Activated CD4-positive, alpha-beta T cell treated with anti-CD3 and anti-CD28 coated beads for 36 hours (primary cell): Measurements from ENCODE around the gene C1QTNF8. TPM values are rescaled to one million over a fixed set of nuclear protein-coding genes. Genes with fewer than 3 reads are reported as not detected.

Experiments
- ATAC-seq: fragments of 200-7000 bp; cut with Tn5 transposase; one replicate; pipeline ENCODE4 v1.10.0; 2021; ENCODE audit warnings: mild to moderate bottlenecking, moderate library complexity
- CTCF ChIA-PET: fragments of 350-600 bp; sonication (Branson Sonifier 250); formaldehyde crosslinking; loops from one replicate; lab custom pipeline; 2021; ENCODE audit warnings: antibody characterized with exemption; lab: Charles Lee
- POLR2A ChIA-PET: fragments of 350-600 bp; sonication (Branson Sonifier 250); formaldehyde crosslinking; loops from one replicate; lab custom pipeline; 2021; ENCODE audit warnings: antibody characterized with exemption, inconsistent platforms; lab: Charles Lee
- DNase-seq: peaks from one replicate; pipeline ENCODE4 v3.0.0-alpha.2; 2020
- H3K27ac Mint-ChIP-seq: one replicate; pipeline ENCODE4 v1.8.0; 2021; ENCODE audit warnings: mixed read lengths
- H3K27me3 Mint-ChIP-seq: one replicate; pipeline ENCODE4 v1.8.0; 2021; ENCODE audit warnings: mixed read lengths
- H3K36me3 Mint-ChIP-seq: one replicate; pipeline ENCODE4 v1.8.0; 2021; ENCODE audit warnings: low read depth, mixed read lengths
- H3K4me1 Mint-ChIP-seq: one replicate; pipeline ENCODE4 v1.8.0; 2021; ENCODE audit warnings: mixed read lengths
- H3K4me3 Mint-ChIP-seq: one replicate; pipeline ENCODE4 v1.8.0; 2021; ENCODE audit warnings: mild to moderate bottlenecking, moderate library complexity, mixed read lengths
- H3K9me3 Mint-ChIP-seq: one replicate; pipeline ENCODE4 v1.8.0; 2021; ENCODE audit warnings: low read depth, mixed read lengths
- intact Hi-C, 2 experiments: fragments of 100-400 bp; cut with DNase I in 1 of 2; cut with micrococcal nuclease in 1 of 2; formaldehyde crosslinking; loops; one replicate each; pipeline versions ENCODE4 v1.14.2 to v1.15.1; 2022 to 2024; cut with DNase I, micrococcal nuclease
- total RNA-seq, 2 experiments: library from RNA; stranded (reverse); gene quantifications; one replicate each; pipeline ENCODE4 v1.2.3, GENCODE V29; 2021

The C1QTNF8 gene
- total RNA-seq, 2 experiments from 2014 or later, result not detected

DNA sequence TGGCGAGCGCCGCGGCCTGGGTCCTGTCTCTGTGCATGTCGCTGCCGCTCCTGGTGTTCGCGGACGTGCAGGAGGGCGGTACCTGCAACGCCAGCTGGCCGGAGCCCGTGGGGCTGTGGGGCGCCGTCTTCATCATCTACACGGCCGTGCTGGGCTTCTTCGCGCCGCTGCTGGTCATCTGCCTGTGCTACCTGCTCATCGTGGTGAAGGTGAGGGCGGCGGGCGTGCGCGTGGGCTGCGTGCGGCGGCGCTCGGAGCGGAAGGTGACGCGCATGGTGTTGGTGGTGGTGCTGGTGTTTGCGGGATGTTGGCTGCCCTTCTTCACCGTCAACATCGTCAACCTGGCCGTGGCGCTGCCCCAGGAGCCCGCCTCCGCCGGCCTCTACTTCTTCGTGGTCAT is 16.7 kb downstream of the C1QTNF8 start:
- Mint-ChIP-seq H3K4me3 (no peak overlapping the region), H3K27me3 (peaks cover 12% of the 10 kb centered on the region), H3K36me3 (no peaks in the 10 kb centered on the region), H3K9me3 (no peaks in the 10 kb centered on the region), H3K27ac (no peak overlapping the region), H3K4me1 (no peaks in the 10 kb centered on the region)
- POLR2A ChIA-PET, result no interaction called here
- intact Hi-C loops, result no loop called here
- CTCF ChIA-PET, result no interaction called here
- DNase-seq (no peak), ATAC-seq (no peak)

DNA sequence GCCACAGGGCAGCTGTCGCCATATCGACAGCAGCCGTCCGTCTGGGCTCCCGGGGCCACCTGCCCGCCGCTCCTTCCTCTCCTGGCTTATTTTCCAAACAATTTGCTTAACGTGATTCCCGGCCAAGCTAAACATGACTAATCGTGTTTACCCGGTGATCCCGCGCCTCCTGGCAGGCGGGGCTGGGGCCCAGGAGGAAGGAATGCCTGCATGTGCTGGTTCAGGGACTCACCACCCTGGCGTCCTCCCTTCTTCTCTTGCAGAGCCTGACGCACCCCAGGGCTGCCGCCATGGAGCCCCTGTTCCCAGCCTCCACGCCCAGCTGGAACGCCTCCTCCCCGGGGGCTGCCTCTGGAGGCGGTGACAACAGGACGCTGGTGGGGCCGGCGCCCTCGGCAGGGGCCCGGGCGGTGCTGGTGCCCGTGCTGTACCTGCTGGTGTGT is 17.4 kb downstream of the C1QTNF8 start:
- no peak for ATAC-seq
- Mint-ChIP-seq H3K27me3 (peaks cover 9% of the 10 kb centered on the region), H3K4me1 (no peaks in the 10 kb centered on the region), H3K4me3 (no peak overlapping the region), H3K27ac (no peak overlapping the region), H3K9me3 (no peaks in the 10 kb centered on the region), H3K36me3 (no peaks in the 10 kb centered on the region)
- intact Hi-C loops, result no loop called here
- POLR2A ChIA-PET, result no interaction called here
- DNase-seq, result no peak
- CTCF ChIA-PET, result no interaction called here

DNA sequence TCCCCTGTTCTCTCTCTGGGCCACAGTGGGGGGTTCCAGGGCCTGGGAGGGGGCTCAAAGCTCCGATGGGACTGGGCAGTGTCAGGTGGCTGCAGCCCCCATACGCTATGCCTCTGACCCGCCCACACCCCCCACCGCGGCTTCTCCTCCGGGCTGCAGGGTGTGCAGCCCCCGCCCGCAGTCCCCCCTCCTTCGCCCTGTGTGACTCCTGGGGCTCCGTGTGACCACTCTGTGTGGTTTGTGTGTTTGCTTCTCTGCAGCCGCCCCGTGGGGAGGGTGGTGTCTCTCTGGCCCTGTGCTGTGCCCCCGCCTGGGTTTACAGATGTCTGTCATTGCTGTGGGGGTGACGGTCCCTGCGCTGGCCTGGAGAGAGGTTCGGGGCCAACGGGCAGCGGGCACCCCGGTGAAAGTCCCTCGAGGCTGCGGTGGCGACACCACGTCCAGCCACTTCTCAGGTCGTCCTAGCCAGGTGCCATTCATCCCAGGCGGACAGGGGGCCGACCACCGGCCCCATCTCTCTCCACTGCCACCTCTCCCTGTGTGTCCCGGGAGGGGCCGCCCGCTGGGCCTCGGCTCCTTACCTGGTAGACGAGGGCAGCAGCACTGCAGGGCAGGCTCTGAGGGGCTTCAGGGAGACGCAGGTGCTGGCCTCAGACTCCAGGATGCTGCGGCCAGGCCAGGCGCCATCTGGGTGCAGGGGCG is 18.0 kb downstream of the C1QTNF8 start:
- Mint-ChIP-seq H3K27ac (no peak overlapping the region), H3K9me3 (no peaks in the 10 kb centered on the region), H3K4me3 (no peak overlapping the region), H3K27me3 (peaks cover 9% of the 10 kb centered on the region), H3K4me1 (no peaks in the 10 kb centered on the region), H3K36me3 (no peaks in the 10 kb centered on the region)
- no peak for ATAC-seq
- DNase-seq, result no peak
- ChIA-PET CTCF (no interaction called here), POLR2A (no interaction called here)
- intact Hi-C loops, result no loop called here

DNA sequence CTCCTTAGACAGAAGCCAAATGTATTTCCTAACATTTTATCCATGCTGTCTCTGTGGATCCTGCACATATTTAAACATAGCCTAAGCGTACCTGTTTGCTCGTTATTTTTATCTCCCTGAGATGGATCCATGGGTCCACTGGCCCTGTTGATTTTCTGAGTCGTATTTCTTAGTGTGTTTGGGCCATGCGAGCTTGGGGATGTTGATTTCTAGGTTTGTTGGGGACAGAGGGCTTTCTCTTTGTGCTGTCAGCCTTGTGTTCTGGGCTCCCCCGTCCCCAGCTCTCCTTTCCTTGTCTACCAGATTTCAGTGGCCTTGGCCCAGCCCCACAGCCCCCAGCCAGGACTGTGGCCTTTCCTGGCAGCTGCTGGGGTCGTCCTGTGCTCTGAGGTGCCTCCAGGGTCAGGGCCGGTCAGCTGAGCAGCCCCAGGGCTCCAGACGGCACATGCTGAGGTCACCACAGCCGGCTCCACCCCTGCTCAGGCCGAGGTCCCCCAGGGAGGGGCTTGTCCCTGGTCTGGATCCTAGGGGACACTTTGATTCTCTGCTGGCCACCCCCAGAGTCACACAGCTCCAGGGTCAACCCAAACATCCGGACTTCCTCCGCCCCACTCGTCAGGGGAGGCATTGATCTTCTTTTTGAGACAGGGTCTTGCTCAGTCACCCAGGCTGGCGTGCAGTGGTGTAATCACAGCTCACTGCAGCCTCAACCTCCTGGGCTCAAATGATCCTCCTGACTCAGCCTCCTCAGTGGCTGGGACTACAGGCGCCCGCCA is 19.1 kb downstream of the C1QTNF8 start:
- no peaks in the 10 kb centered on the region for H3K4me1 Mint-ChIP-seq
- no peak overlapping the region for H3K4me3 Mint-ChIP-seq
- H3K27ac Mint-ChIP-seq, result no peak overlapping the region
- H3K27me3 Mint-ChIP-seq, result peaks cover 8% of the 10 kb centered on the region
- POLR2A ChIA-PET, result no interaction called here
- H3K36me3 Mint-ChIP-seq, result no peaks in the 10 kb centered on the region
- DNase-seq (no peak), ATAC-seq (no peak)
- CTCF ChIA-PET, result no interaction called here
- no peaks in the 10 kb centered on the region for H3K9me3 Mint-ChIP-seq
- intact Hi-C loops, result no loop called here

DNA sequence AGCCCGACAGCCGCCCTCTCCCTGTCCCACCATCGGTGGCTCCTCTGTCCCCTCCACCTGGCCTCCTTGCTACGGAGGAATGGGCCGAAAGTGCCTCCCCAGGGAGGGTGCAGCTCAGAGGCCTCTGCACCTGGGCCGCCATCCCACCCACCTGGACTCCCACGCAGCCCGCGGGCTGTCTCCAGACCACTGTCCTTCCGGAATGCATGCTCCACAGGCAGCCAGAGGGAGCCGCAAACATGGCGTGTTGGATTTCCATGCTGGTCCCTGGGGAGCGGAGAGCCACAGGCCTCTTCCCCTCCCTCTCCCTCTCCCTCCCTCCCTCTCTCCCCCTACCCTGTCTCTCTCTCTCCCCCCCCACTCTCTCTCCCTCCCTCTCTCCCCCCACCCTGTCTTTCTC is 20.5 kb downstream of the C1QTNF8 start:
- POLR2A ChIA-PET, result no interaction called here
- DNase-seq, result no peak
- no peaks in the 10 kb centered on the region for H3K36me3 Mint-ChIP-seq
- H3K4me3 Mint-ChIP-seq, result no peak overlapping the region
- intact Hi-C loops, result no loop called here
- no peak overlapping the region for H3K27ac Mint-ChIP-seq
- ATAC-seq, result no peak
- no peaks in the 10 kb centered on the region for H3K4me1 Mint-ChIP-seq
- peaks cover 8% of the 10 kb centered on the region for H3K27me3 Mint-ChIP-seq
- CTCF ChIA-PET, result no interaction called here
- no peaks in the 10 kb centered on the region for H3K9me3 Mint-ChIP-seq

DNA sequence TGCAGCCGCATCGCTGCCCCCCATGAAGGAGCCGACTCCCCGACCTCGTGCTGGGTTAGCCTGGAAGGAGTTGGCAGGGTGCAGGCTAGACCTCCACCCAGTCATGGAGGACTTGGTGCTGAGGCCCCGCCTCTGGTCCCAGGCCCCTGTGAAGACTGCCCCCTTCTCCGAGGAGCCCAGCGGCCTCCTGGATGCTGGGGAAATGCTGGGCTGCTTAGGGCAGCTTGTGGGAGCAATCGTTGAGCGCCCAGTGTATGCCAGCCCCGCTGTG is 21.7 kb downstream of the C1QTNF8 start:
- intact Hi-C loops, result no loop called here
- ChIA-PET POLR2A (no interaction called here), CTCF (no interaction called here)
- no peaks in the 10 kb centered on the region for H3K36me3 Mint-ChIP-seq
- no peaks in the 10 kb centered on the region for H3K4me1 Mint-ChIP-seq
- peaks cover 12% of the 10 kb centered on the region for H3K27me3 Mint-ChIP-seq
- no peak for ATAC-seq
- no peak for DNase-seq
- no peaks in the 10 kb centered on the region for H3K9me3 Mint-ChIP-seq
- H3K4me3 Mint-ChIP-seq, result no peak overlapping the region
- no peak overlapping the region for H3K27ac Mint-ChIP-seq

DNA sequence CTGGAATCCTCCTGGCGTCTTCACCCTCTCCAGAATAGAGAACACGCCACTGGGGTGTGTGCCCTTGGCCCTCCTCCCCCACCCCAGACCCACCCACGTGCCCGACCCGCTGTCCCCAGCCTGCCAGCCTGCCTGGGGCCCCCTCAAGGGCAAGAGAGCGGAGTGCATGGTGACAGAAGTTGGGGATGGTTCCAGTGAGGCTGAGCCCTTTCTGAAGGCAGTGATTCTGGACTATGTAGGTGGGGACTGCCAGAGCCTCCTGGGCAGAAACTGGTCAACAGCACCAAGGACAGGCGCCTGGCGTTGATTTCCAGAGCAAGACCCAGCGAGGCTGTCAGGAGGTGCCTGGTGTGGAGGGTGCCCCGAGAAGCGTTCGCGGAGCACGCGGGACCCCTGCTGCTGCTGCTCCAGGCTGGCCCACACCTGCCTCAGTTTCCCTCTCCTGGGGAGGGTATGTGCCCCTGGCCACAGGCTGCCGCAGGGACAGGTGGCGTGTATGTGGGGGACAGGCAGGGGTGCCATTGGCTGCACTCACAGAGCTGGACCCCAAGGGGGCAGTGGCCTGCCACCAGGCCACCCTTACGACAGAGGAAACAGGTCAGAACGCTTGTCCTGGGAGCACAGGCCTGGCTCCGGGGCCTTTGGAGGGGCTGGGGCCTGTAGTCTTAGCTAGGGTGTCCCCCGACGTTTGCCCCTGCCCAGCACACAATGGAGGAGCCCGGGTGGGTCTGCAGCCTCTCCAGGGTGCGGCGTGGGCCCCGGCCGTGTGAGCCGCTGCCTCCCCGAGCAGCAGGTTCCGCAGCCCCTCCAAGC is 22.3 kb downstream of the C1QTNF8 start:
- Mint-ChIP-seq H3K27ac (no peak overlapping the region), H3K4me1 (no peaks in the 10 kb centered on the region), H3K27me3 (peaks cover 12% of the 10 kb centered on the region), H3K9me3 (no peaks in the 10 kb centered on the region), H3K4me3 (no peak overlapping the region), H3K36me3 (no peaks in the 10 kb centered on the region)
- POLR2A ChIA-PET, result no interaction called here
- CTCF ChIA-PET, result no interaction called here
- intact Hi-C loops, result no loop called here
- no peak for ATAC-seq
- no peak for DNase-seq

DNA sequence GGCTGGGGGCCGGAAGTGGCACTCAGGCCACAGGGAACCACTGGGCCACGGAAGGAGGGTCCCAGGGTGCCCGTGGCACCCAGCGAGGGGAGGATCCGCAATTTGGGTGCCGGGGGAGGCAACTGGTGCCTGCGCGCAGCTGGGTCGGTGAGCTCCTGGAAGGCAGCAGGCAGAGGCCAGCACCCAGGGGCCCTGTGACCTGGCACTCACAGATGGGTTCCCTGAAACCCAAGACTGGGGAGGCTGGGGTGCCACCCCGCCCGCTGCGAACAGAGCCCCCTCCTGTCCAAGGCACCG is 22.8 kb downstream of the C1QTNF8 start:
- H3K4me3 Mint-ChIP-seq, result no peak overlapping the region
- DNase-seq, result no peak
- H3K36me3 Mint-ChIP-seq, result no peaks in the 10 kb centered on the region
- no peaks in the 10 kb centered on the region for H3K9me3 Mint-ChIP-seq
- no peak for ATAC-seq
- H3K27ac Mint-ChIP-seq, result no peak overlapping the region
- H3K27me3 Mint-ChIP-seq, result peaks cover 13% of the 10 kb centered on the region
- CTCF ChIA-PET, result interaction anchor here (0.6 kb wide), 1 partner anchor 71 kb away, joined by 3 read pairs; no protein-coding TSS in a partner anchor
- POLR2A ChIA-PET, result no interaction called here
- H3K4me1 Mint-ChIP-seq, result no peaks in the 10 kb centered on the region
- intact Hi-C loops, result no loop called here

DNA sequence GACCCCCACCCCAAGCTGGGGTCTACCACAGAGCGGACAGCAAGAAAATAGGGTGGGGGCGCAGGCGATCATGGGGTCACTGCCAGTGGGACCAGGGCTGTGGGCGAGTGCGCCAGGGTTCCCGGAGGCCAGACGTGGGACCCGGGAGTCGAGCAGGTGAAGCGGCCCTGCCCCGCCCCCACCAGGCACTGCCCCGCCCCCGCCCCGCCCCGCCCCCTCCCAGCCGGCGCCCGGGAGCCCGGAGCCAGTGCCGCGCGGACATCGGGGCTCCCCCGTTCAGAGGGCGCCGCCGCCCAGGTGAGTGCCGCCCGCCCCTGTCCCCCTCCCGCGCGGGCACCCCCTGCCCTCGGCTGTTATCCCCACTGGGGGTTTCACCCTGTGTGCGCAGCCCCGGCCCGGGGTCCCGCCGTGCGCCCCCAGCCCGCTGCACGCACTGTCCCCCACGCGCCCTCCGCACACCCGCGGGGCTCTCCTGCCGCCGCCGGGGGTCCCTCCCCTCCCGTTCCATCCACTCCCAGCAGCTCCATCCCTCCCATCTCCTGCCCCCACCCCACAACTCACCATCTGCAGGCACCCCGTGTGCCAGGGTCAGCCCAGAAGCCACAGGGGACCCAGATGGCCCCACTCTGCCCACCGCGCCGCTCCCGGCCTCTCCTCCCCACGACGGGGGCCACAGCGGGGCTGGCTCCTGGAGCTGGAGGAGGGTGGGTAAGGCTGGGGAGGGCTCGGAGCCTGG is 23.4 kb downstream of the C1QTNF8 start, which contains the start of gene SSTR5:
Gene SSTR5, plus strand, starts transcription at position 222 of the 736 bp plus-strand sequence. CDS start 6,122 bp downstream, outside the sequence.
- no peak for DNase-seq
- Mint-ChIP-seq H3K4me3 (no peak within 1 kb of the TSS), H3K36me3 (no peaks in the 10 kb centered on the region), H3K9me3 (no peaks in the 10 kb centered on the region), H3K27me3 (peaks cover 15% of the 10 kb centered on the region), H3K27ac (no peak within 1 kb of the TSS), H3K4me1 (no peaks in the 10 kb centered on the region)
- intact Hi-C loops, result no loop called here
- CTCF ChIA-PET, result interaction anchor here (0.6 kb wide), 1 partner anchor 70 kb away, joined by 3 read pairs; no protein-coding TSS in a partner anchor
- peak; percentile 8 for ATAC-seq
- POLR2A ChIA-PET, result no interaction called here

DNA sequence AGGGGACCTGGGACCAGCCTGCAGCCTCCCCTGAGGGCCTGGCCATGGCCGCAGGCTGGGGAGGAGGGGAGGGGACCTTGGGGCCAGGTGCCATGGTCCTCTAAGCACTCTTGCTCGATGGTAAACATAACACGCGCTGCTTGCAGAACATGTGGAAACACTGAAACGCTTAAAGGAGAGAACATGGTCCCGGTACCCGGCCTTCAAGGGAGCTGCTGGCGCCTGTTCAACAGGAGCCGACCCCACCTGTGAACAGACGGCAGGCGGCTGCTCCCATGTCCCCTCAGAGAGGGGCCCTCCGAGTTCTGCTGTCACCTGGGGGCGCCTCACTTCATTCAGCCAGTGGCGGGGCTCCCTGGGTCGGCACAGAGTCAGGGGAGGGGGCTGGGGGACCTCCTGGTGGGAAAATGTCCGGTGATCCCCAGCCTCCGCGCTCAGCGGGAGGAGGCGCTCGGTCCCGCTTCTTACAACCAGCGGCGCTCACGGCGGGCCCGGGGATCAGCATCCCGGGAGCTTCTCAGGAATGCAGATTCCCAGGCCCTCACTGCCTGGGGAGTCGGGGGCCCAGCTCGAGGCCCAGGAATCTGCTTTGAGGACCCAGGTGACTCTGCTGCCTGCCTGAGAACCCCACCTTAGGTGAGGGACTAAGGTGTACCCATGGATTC is 24.4 kb downstream of the C1QTNF8 start:
- DNase-seq (no peak), ATAC-seq (no peak)
- ChIA-PET POLR2A (no interaction called here), CTCF (no interaction called here)
- H3K27ac Mint-ChIP-seq, result no peak overlapping the region
- no peaks in the 10 kb centered on the region for H3K9me3 Mint-ChIP-seq
- no peaks in the 10 kb centered on the region for H3K36me3 Mint-ChIP-seq
- intact Hi-C loops, result no loop called here
- H3K4me1 Mint-ChIP-seq, result no peaks in the 10 kb centered on the region
- H3K27me3 Mint-ChIP-seq, result peaks cover 19% of the 10 kb centered on the region
- no peak overlapping the region for H3K4me3 Mint-ChIP-seq

DNA sequence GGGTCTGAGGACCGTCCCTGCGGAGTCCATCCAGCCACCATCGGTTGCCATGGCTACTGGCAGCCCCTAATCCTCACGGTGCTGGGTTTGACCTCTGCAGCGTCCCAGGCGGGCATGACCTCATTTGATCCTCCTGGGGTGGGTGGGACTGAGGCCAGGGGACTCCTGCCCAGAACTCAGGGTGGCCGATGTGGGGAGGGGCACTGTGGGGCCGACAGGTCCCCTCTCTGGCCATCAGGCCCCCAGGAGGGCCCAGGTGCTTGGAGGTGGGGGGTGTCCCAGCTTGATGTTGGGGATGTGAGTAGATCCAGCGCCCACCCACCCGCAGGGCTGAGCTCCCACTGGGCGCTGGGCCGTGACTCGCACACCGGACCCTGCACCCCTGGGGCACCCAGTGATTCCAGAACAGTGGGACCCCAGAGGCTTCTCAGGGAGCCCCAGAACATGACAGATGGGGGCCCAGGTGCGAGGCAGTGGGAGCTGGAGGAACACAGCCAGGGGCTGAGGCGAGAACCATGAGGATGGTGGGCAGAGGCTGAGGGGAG is 25.1 kb downstream of the C1QTNF8 start:
- Mint-ChIP-seq H3K9me3 (no peaks in the 10 kb centered on the region), H3K27me3 (peaks cover 21% of the 10 kb centered on the region), H3K27ac (no peak overlapping the region), H3K36me3 (no peaks in the 10 kb centered on the region), H3K4me3 (no peak overlapping the region), H3K4me1 (no peaks in the 10 kb centered on the region)
- intact Hi-C loops, result no loop called here
- ATAC-seq (no peak), DNase-seq (no peak)
- POLR2A ChIA-PET, result no interaction called here
- CTCF ChIA-PET, result no interaction called here
